HepG2 (cell line): ENCODE data around the gene GALR3. TPM values are rescaled to one million over a fixed set of nuclear protein-coding genes. Genes with fewer than 3 reads are reported as not detected.

Experiments
- BORCS8-MEF2B ChIP-seq: sonication (generic); formaldehyde crosslinking; IDR thresholded peaks from 2 replicates; pipeline ENCODE4 v1.8.0; 2022; ENCODE audit warnings: mild to moderate bottlenecking, missing genetic modification reagents
- CBX2 ChIP-seq, 2 experiments: fragments of 200-600 bp in 1 of 2; sonication (generic); formaldehyde crosslinking in 1 of 2; IDR thresholded peaks; 2 replicates each; pipeline versions ENCODE4 v1.7.0 to v1.8.1; 2018 to 2022; ENCODE audit warnings: low read depth in 2 of 2, low read length in 1 of 2, mild to moderate bottlenecking in 1 of 2, missing genetic modification reagents in 1 of 2
- EEA1 ChIP-seq: sonication (generic); formaldehyde crosslinking; IDR thresholded peaks from 2 replicates; pipeline ENCODE4 v1.5.1; 2020; ENCODE audit warnings: mild to moderate bottlenecking, missing genetic modification reagents, borderline replicate concordance
- KLF6 ChIP-seq: IDR thresholded peaks from 2 replicates; pipeline ENCODE4 v1.8.0; 2016; ENCODE audit warnings: missing biosample characterization, missing genetic modification reagents
- MTF1 ChIP-seq: sonication (generic); formaldehyde crosslinking; IDR thresholded peaks from 2 replicates; pipeline ENCODE4 v1.5.0; 2020; ENCODE audit warnings: missing genetic modification reagents
- NRL ChIP-seq: sonication (generic); formaldehyde crosslinking; IDR thresholded peaks from 2 replicates; pipeline ENCODE4 v1.5.0; 2020; ENCODE audit warnings: missing genetic modification reagents, mild to moderate bottlenecking, moderate library complexity, borderline replicate concordance
- PCBP1 ChIP-seq: fragments of 200-400 bp; formaldehyde crosslinking; IDR thresholded peaks from 2 replicates; pipeline ENCODE4 v1.6.1; 2017; ENCODE audit warnings: mild to moderate bottlenecking, low read depth, low read length, borderline replicate concordance
- POLR2G ChIP-seq: fragments of 200-400 bp; formaldehyde crosslinking; IDR thresholded peaks from 2 replicates; pipeline ENCODE4 v1.6.1; 2018; ENCODE audit warnings: mild to moderate bottlenecking, low read depth, low read length, moderate library complexity
- RBM22 ChIP-seq: fragments of 200-400 bp; formaldehyde crosslinking; optimal IDR thresholded peaks from 2 replicates; pipeline ENCODE3; 2017; ENCODE audit warnings: mild to moderate bottlenecking, low read length, moderate library complexity
- ZNF331 ChIP-seq: sonication (generic); formaldehyde crosslinking; IDR thresholded peaks from 2 replicates; pipeline ENCODE4 v1.4.0; 2020; ENCODE audit warnings: missing genetic modification reagents
- polyA plus RNA-seq, 8 experiments: library from polyadenylated mRNA; depleted of rRNA in 3 of 8; stranded (reverse) in 7 of 8; unstranded in 1 of 8; fragments of >200 nt; fragmentation: Illumina TruSeq in 4 of 8; extraction: Trizol in 4 of 8; gene quantifications; 2 replicates each; pipeline versions ENCODE4 v1.2.1 to v1.2.3, GENCODE V29; 2011 to 2016; ENCODE audit warnings: low read depth in 4 of 8, missing spikeins in 1 of 8, mixed read lengths in 1 of 8; ENCODE audit not compliant: insufficient read depth in 1 of 8
- total RNA-seq, 5 experiments: library from RNA; depleted of rRNA; stranded (reverse); fragments of >200 nt; fragmentation: Illumina TruSeq; extraction: Trizol; gene quantifications; 2 replicates each; pipeline ENCODE4 v1.2.3, GENCODE V29; 2016; ENCODE audit warnings: low read depth in 1 of 5
- TF ChIP-seq, protein P1 (sequence below): sonication (generic); formaldehyde crosslinking; IDR thresholded peaks from 2 replicates; pipeline ENCODE4 v1.8.0; 2022; ENCODE audit warnings: missing genetic modification reagents, mild to moderate bottlenecking, moderate library complexity, borderline replicate concordance
- TF ChIP-seq, protein P2 (sequence below), 2 experiments: fragments of 450-650 bp in 1 of 2; sonication (generic) in 1 of 2; formaldehyde crosslinking; IDR thresholded peaks; 2 replicates each; pipeline versions ENCODE4 v1.5.0 to v1.8.0; 2020 to 2022; ENCODE audit warnings: mild to moderate bottlenecking in 1 of 2, missing genetic modification reagents in 1 of 2
- TF ChIP-seq, protein P3 (sequence below): sonication (generic); IDR thresholded peaks from 2 replicates; pipeline ENCODE4 v1.6.1; 2016; ENCODE audit warnings: low read depth, borderline replicate concordance
- TF ChIP-seq, protein P4 (sequence below), 2 experiments: sonication (generic) in 1 of 2; formaldehyde crosslinking in 1 of 2; IDR thresholded peaks; 2 replicates each; pipeline versions ENCODE4 v1.4.0 to v1.6.1; 2018 to 2020; ENCODE audit warnings: missing genetic modification reagents in 2 of 2, borderline replicate concordance in 1 of 2, low read depth in 1 of 2, mild to moderate bottlenecking in 1 of 2, missing biosample characterization in 1 of 2
- TF ChIP-seq, protein P5 (sequence below): sonication (generic); formaldehyde crosslinking; IDR thresholded peaks from 2 replicates; pipeline ENCODE4 v1.4.0; 2020; ENCODE audit warnings: mild to moderate bottlenecking, missing genetic modification reagents, borderline replicate concordance

Gene GALR3
- total and polyA plus RNA-seq, 2 of the 13 experiments (the other 11 are each of a cell fraction or from before 2014, with no cell fraction given) = 0.13 TPM; not detected in 1

DNA sequence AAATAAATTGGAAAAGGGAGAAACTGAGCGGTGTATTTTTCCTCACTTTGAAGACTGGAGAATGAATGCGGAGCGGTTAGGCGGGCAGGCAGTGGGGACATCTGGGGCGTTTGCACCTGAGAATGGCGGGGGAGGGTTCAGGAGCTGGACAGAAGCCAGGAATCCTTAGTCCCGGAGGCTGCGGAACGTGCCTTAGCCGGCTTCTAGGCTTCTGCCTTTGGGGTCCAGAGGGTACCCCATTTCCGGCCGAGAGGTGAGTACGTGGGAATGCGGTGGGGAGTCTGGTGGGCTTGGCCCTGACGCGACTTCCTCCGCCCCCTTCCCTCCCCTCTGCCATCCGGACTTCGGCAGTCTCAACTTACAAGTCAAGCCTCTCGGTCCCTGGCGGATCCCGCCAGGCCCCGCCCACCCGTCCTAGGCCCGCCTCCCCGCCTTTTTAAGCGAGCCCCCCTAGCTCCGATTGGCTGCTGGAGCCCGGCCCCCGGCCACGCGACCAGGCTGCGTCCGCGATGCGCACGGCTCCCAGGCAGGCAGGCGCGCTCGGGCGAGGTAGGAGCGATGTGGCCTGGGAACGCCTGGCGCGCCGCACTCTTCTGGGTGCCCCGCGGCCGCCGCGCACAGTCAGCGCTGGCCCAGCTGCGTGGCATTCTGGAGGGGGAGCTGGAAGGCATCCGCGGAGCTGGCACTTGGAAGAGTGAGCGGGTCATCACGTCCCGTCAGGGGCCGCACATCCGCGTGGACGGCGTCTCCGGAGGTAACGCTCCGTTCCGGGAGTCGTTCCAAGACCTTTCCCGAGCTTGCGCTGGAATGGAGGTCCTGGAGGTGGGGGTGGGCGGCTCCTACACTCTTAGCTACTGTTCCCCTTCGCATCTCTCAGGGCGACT is 15.5 kb upstream of the GALR3 start, which contains the start of gene GCAT (continued):
- TF ChIP-seq PCBP1 (0 out of 2 replicates have a peak, but pooled peaks have one; percentile 34), POLR2G (peak; percentile 73), MTF1 (peak; percentile 97), EEA1 (CRISPR knock-in tag) (0 out of 2 replicates have a peak, but pooled peaks have one; percentile 62), CBX2 (IDR thresholded peaks at IDR 0.05; ENCODE audit: low read depth, low read length) (no peak), CBX2 (CRISPR knock-in tag; IDR thresholded peaks at IDR 0.05; ENCODE audit: low read depth) (no peak), RBM22 (peak; percentile 87), BORCS8-MEF2B (peak; percentile 46; the same call in 1 of the 2 replicates), ZNF331 (no peak), NRL (peak; percentile 35; the same call in 1 of the 2 replicates), KLF6 (CRISPR knock-in tag) (peak; percentile 49; the same call in 1 of the 2 replicates)
- TF ChIP-seq, protein P1, sequence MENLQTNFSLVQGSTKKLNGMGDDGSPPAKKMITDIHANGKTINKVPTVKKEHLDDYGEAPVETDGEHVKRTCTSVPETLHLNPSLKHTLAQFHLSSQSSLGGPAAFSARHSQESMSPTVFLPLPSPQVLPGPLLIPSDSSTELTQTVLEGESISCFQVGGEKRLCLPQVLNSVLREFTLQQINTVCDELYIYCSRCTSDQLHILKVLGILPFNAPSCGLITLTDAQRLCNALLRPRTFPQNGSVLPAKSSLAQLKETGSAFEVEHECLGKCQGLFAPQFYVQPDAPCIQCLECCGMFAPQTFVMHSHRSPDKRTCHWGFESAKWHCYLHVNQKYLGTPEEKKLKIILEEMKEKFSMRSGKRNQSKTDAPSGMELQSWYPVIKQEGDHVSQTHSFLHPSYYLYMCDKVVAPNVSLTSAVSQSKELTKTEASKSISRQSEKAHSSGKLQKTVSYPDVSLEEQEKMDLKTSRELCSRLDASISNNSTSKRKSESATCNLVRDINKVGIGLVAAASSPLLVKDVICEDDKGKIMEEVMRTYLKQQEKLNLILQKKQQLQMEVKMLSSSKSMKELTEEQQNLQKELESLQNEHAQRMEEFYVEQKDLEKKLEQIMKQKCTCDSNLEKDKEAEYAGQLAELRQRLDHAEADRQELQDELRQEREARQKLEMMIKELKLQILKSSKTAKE = peak; percentile 24; the same call in 1 of the 2 replicates
- TF ChIP-seq, protein P2, sequence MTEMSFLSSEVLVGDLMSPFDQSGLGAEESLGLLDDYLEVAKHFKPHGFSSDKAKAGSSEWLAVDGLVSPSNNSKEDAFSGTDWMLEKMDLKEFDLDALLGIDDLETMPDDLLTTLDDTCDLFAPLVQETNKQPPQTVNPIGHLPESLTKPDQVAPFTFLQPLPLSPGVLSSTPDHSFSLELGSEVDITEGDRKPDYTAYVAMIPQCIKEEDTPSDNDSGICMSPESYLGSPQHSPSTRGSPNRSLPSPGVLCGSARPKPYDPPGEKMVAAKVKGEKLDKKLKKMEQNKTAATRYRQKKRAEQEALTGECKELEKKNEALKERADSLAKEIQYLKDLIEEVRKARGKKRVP (CRISPR knock-in tag; IDR thresholded peaks at IDR 0.05) = peak in 1 of 2 experiments; percentile 60; a peak in 2 of 4 replicates
- TF ChIP-seq, protein P3, sequence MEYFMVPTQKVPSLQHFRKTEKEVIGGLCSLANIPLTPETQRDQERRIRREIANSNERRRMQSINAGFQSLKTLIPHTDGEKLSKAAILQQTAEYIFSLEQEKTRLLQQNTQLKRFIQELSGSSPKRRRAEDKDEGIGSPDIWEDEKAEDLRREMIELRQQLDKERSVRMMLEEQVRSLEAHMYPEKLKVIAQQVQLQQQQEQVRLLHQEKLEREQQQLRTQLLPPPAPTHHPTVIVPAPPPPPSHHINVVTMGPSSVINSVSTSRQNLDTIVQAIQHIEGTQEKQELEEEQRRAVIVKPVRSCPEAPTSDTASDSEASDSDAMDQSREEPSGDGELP = peak; percentile 45; the same call in 1 of the 2 replicates
- TF ChIP-seq, protein P4, sequence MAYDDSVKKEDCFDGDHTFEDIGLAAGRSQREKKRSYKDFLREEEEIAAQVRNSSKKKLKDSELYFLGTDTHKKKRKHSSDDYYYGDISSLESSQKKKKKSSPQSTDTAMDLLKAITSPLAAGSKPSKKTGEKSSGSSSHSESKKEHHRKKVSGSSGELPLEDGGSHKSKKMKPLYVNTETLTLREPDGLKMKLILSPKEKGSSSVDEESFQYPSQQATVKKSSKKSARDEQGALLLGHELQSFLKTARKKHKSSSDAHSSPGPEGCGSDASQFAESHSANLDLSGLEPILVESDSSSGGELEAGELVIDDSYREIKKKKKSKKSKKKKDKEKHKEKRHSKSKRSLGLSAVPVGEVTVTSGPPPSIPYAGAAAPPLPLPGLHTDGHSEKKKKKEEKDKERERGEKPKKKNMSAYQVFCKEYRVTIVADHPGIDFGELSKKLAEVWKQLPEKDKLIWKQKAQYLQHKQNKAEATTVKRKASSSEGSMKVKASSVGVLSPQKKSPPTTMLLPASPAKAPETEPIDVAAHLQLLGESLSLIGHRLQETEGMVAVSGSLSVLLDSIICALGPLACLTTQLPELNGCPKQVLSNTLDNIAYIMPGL (CRISPR knock-in tag; IDR thresholded peaks at IDR 0.05; ENCODE audit: borderline replicate concordance in 1 of 2, low read depth in 1 of 2) = peak; percentile 50 to 52; a peak in 2 of 4 replicates
- TF ChIP-seq, protein P5, sequence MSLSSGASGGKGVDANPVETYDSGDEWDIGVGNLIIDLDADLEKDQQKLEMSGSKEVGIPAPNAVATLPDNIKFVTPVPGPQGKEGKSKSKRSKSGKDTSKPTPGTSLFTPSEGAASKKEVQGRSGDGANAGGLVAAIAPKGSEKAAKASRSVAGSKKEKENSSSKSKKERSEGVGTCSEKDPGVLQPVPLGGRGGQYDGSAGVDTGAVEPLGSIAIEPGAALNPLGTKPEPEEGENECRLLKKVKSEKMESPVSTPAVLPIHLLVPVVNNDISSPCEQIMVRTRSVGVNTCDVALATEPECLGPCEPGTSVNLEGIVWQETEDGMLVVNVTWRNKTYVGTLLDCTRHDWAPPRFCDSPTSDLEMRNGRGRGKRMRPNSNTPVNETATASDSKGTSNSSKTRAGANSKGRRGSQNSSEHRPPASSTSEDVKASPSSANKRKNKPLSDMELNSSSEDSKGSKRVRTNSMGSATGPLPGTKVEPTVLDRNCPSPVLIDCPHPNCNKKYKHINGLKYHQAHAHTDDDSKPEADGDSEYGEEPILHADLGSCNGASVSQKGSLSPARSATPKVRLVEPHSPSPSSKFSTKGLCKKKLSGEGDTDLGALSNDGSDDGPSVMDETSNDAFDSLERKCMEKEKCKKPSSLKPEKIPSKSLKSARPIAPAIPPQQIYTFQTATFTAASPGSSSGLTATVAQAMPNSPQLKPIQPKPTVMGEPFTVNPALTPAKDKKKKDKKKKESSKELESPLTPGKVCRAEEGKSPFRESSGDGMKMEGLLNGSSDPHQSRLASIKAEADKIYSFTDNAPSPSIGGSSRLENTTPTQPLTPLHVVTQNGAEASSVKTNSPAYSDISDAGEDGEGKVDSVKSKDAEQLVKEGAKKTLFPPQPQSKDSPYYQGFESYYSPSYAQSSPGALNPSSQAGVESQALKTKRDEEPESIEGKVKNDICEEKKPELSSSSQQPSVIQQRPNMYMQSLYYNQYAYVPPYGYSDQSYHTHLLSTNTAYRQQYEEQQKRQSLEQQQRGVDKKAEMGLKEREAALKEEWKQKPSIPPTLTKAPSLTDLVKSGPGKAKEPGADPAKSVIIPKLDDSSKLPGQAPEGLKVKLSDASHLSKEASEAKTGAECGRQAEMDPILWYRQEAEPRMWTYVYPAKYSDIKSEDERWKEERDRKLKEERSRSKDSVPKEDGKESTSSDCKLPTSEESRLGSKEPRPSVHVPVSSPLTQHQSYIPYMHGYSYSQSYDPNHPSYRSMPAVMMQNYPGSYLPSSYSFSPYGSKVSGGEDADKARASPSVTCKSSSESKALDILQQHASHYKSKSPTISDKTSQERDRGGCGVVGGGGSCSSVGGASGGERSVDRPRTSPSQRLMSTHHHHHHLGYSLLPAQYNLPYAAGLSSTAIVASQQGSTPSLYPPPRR (CRISPR knock-in tag) = peak; percentile 6; the same call in 1 of the 2 replicates
